Calu3 (cell line): ENCODE measurements around the gene SMCO1. TPM values are rescaled to one million over a fixed set of nuclear protein-coding genes. Genes with fewer than 3 reads are reported as not detected.

Source experiments
- BruUV-seq: library from RNA; stranded (reverse); fragments of 400-500 nt; replicated peaks from 2 replicates; lab custom pipeline; 2021; lab: Mats Ljungman, UMichigan
- CTCF ChIA-PET: fragments of 300-600 bp; sonication (Branson Sonifier 250); formaldehyde crosslinking; loops from one replicate; lab custom pipeline; 2022; ENCODE audit warnings: antibody characterized with exemption; lab: Charles Lee
- DNase-seq: peaks from one replicate; pipeline ENCODE4 v3.0.0; 2022
- H3K27ac Mint-ChIP-seq: one replicate; pipeline ENCODE4 v1.8.0; 2022; ENCODE audit warnings: mixed read lengths; ENCODE audit not compliant: unreplicated experiment
- H3K27me3 Mint-ChIP-seq: one replicate; pipeline ENCODE4 v1.8.0; 2022; ENCODE audit warnings: mixed read lengths; ENCODE audit not compliant: unreplicated experiment
- H3K36me3 Mint-ChIP-seq: one replicate; pipeline ENCODE4 v1.8.0; 2022; ENCODE audit warnings: mild to moderate bottlenecking, moderate library complexity, mixed read lengths; ENCODE audit not compliant: insufficient read depth, unreplicated experiment
- H3K4me1 Mint-ChIP-seq: one replicate; pipeline ENCODE4 v1.8.0; 2022; ENCODE audit warnings: mild to moderate bottlenecking, low read depth, mixed read lengths; ENCODE audit not compliant: unreplicated experiment
- H3K4me3 Mint-ChIP-seq: one replicate; pipeline ENCODE4 v1.8.0; 2022; ENCODE audit warnings: mild to moderate bottlenecking, low read depth, moderate library complexity, mixed read lengths; ENCODE audit not compliant: unreplicated experiment
- H3K9me3 Mint-ChIP-seq: one replicate; pipeline ENCODE4 v1.8.0; 2022; ENCODE audit warnings: low read depth, mixed read lengths; ENCODE audit not compliant: unreplicated experiment
- CTCF ChIP-seq: fragments of 200-600 bp; IDR thresholded peaks from one replicate; pipeline ENCODE4 v1.8.0; 2022; ENCODE audit warnings: antibody characterized with exemption; ENCODE audit not compliant: unreplicated experiment
- intact Hi-C: fragments of 100-400 bp; cut with micrococcal nuclease; formaldehyde crosslinking; loops from one replicate; pipeline ENCODE4 v1.10.0; 2022; ENCODE audit not compliant: unreplicated experiment
- total RNA-seq: library from RNA; stranded (reverse); gene quantifications from 2 replicates; pipeline ENCODE4 v1.2.3, GENCODE V29; 2022

SMCO1 gene
- total RNA-seq, 1 experiment from 2014 or later = not detected

- no peaks in the 10 kb centered on the region for H3K27me3 Mint-ChIP-seq
- CTCF ChIA-PET = no interaction called here
- H3K36me3 Mint-ChIP-seq = peaks cover 7% of the 10 kb centered on the region
- peaks cover 5% of the 10 kb centered on the region for H3K9me3 Mint-ChIP-seq
- H3K4me1 Mint-ChIP-seq = no peaks in the 10 kb centered on the region
- DNase-seq = no peak
- no TSS peak for BruUV-seq
- intact Hi-C loops = no loop called here
- no peak overlapping the region for H3K27ac Mint-ChIP-seq
- TF ChIP-seq CTCF = no peak
- H3K4me3 Mint-ChIP-seq = no peak overlapping the region
Observed at GRCh38 chr3:196531418-196531817, 16.3 kb upstream of the SMCO1 start.

- no TSS peak for BruUV-seq
- DNase-seq = peak; percentile 95
- peak; percentile 90 for TF ChIP-seq CTCF
- intact Hi-C loops = loop anchor here (10.0 kb wide), 1 partner anchor 274 kb away; no protein-coding TSS in a partner anchor
- peak overlapping the region; percentile 57 for H3K4me3 Mint-ChIP-seq
- H3K36me3 Mint-ChIP-seq = peaks cover 7% of the 10 kb centered on the region
- H3K27ac Mint-ChIP-seq = no peak overlapping the region
- CTCF ChIA-PET = interaction anchor here (0.5 to 1.2 kb wide), 15 partner anchors 11 to 341 kb away, joined by 3 to 5 read pairs (median 4); partner anchors contain the start of genes FBXO45, RNF168, UBXN7 and WDR53
- H3K27me3 Mint-ChIP-seq = no peaks in the 10 kb centered on the region
- H3K4me1 Mint-ChIP-seq = no peaks in the 10 kb centered on the region
- peaks cover 5% of the 10 kb centered on the region for H3K9me3 Mint-ChIP-seq
Observed at GRCh38 chr3:196528639-196529233, 13.6 kb upstream of the SMCO1 start.

GRCh38 chr3:196525141-196525540 is 10.0 kb upstream of the SMCO1 start:
- DNase-seq = no peak
- Mint-ChIP-seq H3K4me3 (no peak overlapping the region), H3K9me3 (peaks cover 9% of the 10 kb centered on the region), H3K27me3 (no peaks in the 10 kb centered on the region), H3K36me3 (peaks cover 7% of the 10 kb centered on the region), H3K4me1 (no peaks in the 10 kb centered on the region), H3K27ac (no peak overlapping the region)
- intact Hi-C loops = loop anchor here (10.0 kb wide), 1 partner anchor 270 kb away; no protein-coding TSS in a partner anchor
- CTCF ChIA-PET = no interaction called here
- BruUV-seq = no TSS peak
- no peak for TF ChIP-seq CTCF

- CTCF ChIA-PET = no interaction called here
- no peak for DNase-seq
- no peak for TF ChIP-seq CTCF
- H3K9me3 Mint-ChIP-seq = peaks cover 10% of the 10 kb centered on the region
- no peak overlapping the region for H3K4me3 Mint-ChIP-seq
- H3K27ac Mint-ChIP-seq = no peak overlapping the region
- intact Hi-C loops = loop anchor here (10.0 kb wide), 1 partner anchor 270 kb away; no protein-coding TSS in a partner anchor
- H3K4me1 Mint-ChIP-seq = no peaks in the 10 kb centered on the region
- H3K36me3 Mint-ChIP-seq = peaks cover 7% of the 10 kb centered on the region
- no peaks in the 10 kb centered on the region for H3K27me3 Mint-ChIP-seq
- BruUV-seq = no TSS peak
Observed at GRCh38 chr3:196524527-196524926, 9.4 kb upstream of the SMCO1 start.
